CD14-positive monocyte (primary cell): ENCODE measurements around the gene CARS2. TPM values are rescaled to one million over a fixed set of nuclear protein-coding genes. Genes with fewer than 3 reads are reported as not detected.

Experiments used
- DNase-seq, 3 donors: peaks; one replicate each; pipeline ENCODE4 v3.0.0-alpha.2; 2011 to 2022
- H2AFZ ChIP-seq: 2 replicates; pipeline ENCODE4 v1.6.0; 2012; ENCODE audit warnings: mild to moderate bottlenecking, low read depth, low read length, inconsistent platforms; ENCODE audit not compliant: insufficient read depth, poor library complexity, severe bottlenecking
- H3K27ac ChIP-seq, 2 donors: 1 replicate in 1 of 2; 2 replicates in 1 of 2; pipeline ENCODE4 v1.5.1; 2012 to 2013; ENCODE audit warnings: low read length in 2 of 2, control low read depth in 1 of 2, inconsistent platforms in 1 of 2, low read depth in 1 of 2, mild to moderate bottlenecking in 1 of 2
- H3K27me3 ChIP-seq, 2 donors: one replicate each; pipeline versions ENCODE4 v1.6.0 to v1.6.1; 2011 to 2013; ENCODE audit warnings: low read length in 2 of 2; ENCODE audit not compliant: control insufficient read depth in 2 of 2, insufficient read depth in 2 of 2
- H3K36me3 ChIP-seq, 2 donors: replicated peaks in 1 of 2; 1 replicate in 1 of 2; 2 replicates in 1 of 2; pipeline versions ENCODE4 v1.5.1 to v1.6.1; 2012 to 2013; ENCODE audit warnings: low read length in 2 of 2, control low read depth in 1 of 2, inconsistent platforms in 1 of 2, mild to moderate bottlenecking in 1 of 2; ENCODE audit not compliant: insufficient read depth in 2 of 2, control insufficient read depth in 1 of 2
- H3K4me1 ChIP-seq, 2 donors: 1 replicate in 1 of 2; 2 replicates in 1 of 2; pipeline versions ENCODE4 v1.5.1 to v1.6.1; 2012 to 2013; ENCODE audit warnings: low read length in 2 of 2, control low read depth in 1 of 2, inconsistent platforms in 1 of 2, mild to moderate bottlenecking in 1 of 2, moderate library complexity in 1 of 2; ENCODE audit not compliant: insufficient read depth in 2 of 2, control insufficient read depth in 1 of 2
- H3K4me2 ChIP-seq: replicated peaks from 2 replicates; pipeline ENCODE3; 2012; ENCODE audit warnings: low read length, moderate library complexity, mild to moderate bottlenecking; ENCODE audit not compliant: poor library complexity, severe bottlenecking; ENCODE audit errors: extremely low read depth
- H3K4me3 ChIP-seq, 3 experiments: fragments of 200-600 bp in 1 of 3; sonication (generic) in 1 of 3; replicated peaks in 1 of 3; 1 replicate in 2 of 3; 2 replicates in 1 of 3; pipeline ENCODE4 v1.5.1; 2011 to 2013; ENCODE audit warnings: low read length in 3 of 3, mild to moderate bottlenecking in 3 of 3, control low read depth in 2 of 3, low read depth in 2 of 3, inconsistent platforms in 1 of 3, moderate library complexity in 1 of 3
- H3K79me2 ChIP-seq: 2 replicates; pipeline ENCODE4 v1.6.0; 2012; ENCODE audit warnings: mild to moderate bottlenecking, control low read depth, inconsistent platforms, low read length, moderate library complexity; ENCODE audit not compliant: insufficient read depth
- H3K9ac ChIP-seq: 2 replicates; pipeline ENCODE4 v1.6.0; 2017; ENCODE audit warnings: low read length, mild to moderate bottlenecking; ENCODE audit not compliant: insufficient read depth, poor library complexity, severe bottlenecking
- H3K9me3 ChIP-seq, 2 donors: replicated peaks in 1 of 2; 1 replicate in 1 of 2; 2 replicates in 1 of 2; pipeline versions ENCODE4 v1.5.1 to v1.6.1; 2012 to 2013; ENCODE audit warnings: low read length in 2 of 2, control low read depth in 1 of 2; ENCODE audit not compliant: control insufficient read depth in 1 of 2, insufficient read depth in 1 of 2
- H4K20me1 ChIP-seq: 2 replicates; pipeline ENCODE4 v1.6.0; 2012; ENCODE audit warnings: mild to moderate bottlenecking, low read length, control low read depth, moderate library complexity; ENCODE audit not compliant: insufficient read depth
- H3K27ac Mint-ChIP-seq, 7 donors: one replicate each; pipeline ENCODE4 v1.8.0; 2020; ENCODE audit warnings: mild to moderate bottlenecking in 7 of 7, mixed read lengths in 7 of 7, moderate library complexity in 6 of 7, inconsistent platforms in 2 of 7
- H3K27me3 Mint-ChIP-seq, 3 donors: one replicate each; pipeline ENCODE4 v1.8.0; 2021 to 2022; ENCODE audit warnings: low read depth in 3 of 3, mild to moderate bottlenecking in 3 of 3, mixed read lengths in 3 of 3, moderate library complexity in 3 of 3, inconsistent platforms in 1 of 3
- H3K36me3 Mint-ChIP-seq, 2 donors: one replicate each; pipeline ENCODE4 v1.8.0; 2020; ENCODE audit warnings: mixed read lengths in 2 of 2, inconsistent platforms in 1 of 2, mild to moderate bottlenecking in 1 of 2
- H3K4me1 Mint-ChIP-seq: one replicate; pipeline ENCODE4 v1.8.0; 2020; ENCODE audit warnings: mild to moderate bottlenecking, mixed read lengths
- H3K4me3 Mint-ChIP-seq, 2 donors: one replicate each; pipeline ENCODE4 v1.8.0; 2020; ENCODE audit warnings: mild to moderate bottlenecking in 2 of 2, mixed read lengths in 2 of 2, moderate library complexity in 1 of 2
- H3K9me3 Mint-ChIP-seq, 7 donors: one replicate each; pipeline ENCODE4 v1.8.0; 2020 to 2022; ENCODE audit warnings: mixed read lengths in 7 of 7, mild to moderate bottlenecking in 6 of 7, moderate library complexity in 6 of 7, inconsistent platforms in 2 of 7
- WGBS: methylation state at CpG from one replicate; pipeline ENCODE4 v1.1.5; 2013; ENCODE audit warnings: missing lambda C conversion rate; ENCODE audit not compliant: insufficient coverage; 5-methylcytosine and 5-hydroxymethylcytosine counted together
- intact Hi-C, 2 donors: fragments of 100-400 bp; cut with micrococcal nuclease; formaldehyde crosslinking; loops; one replicate each; pipeline versions ENCODE4 v1.15.0 to v1.15.1; 2023
- polyA plus RNA-seq, 3 donors: library from polyadenylated mRNA; depleted of rRNA in 1 of 3; unstranded in 2 of 3; stranded (reverse) in 1 of 3; fragments of 300-500 nt in 2 of 3; fragments of >200 nt in 1 of 3; fragmentation: Illumina TruSeq in 2 of 3; gene quantifications; 1 replicate in 2 of 3; 2 replicates in 1 of 3; pipeline ENCODE4 v1.2.3, GENCODE V29; 2012 to 2021
- TF ChIP-seq, protein P1 (sequence below): fragments of 200-600 bp; IDR thresholded peaks from one replicate; pipeline ENCODE4 v1.8.0; 2022; ENCODE audit warnings: antibody characterized with exemption, mild to moderate bottlenecking

CARS2 gene
- polyA plus RNA-seq, 3 donors: 130 to 305 (median 227) TPM

DNA sequence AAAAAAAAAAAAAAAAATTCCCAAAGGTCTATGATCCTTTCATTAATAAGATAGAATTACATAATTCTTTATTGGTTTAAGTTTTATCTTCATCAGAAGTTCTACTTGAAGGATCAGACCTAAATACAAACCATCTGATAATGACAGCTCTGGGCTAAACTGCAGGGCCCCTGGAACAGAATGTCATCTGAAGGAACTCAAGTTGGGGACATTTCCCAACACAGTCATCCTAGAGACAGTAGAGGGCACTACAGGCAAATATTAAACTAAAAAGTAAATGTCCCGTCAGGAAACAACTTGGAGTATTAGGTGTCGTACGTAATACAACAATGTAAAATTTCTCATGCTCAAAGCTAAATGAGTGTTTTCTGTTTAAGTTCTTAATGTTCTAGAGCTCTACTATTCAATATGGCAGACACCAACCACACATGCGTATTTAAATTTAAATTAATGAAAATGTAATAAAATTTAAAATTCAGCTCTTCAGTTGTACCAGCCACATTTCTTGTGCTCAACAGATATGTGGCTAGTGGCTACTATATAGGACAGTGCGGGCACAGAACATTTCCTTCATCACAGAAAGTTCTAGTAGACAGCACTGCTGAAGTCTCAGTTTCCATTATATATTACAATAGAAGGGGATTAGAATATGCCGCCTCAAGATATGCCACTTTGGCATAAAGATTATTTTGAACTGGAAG is 112.3 kb downstream of the CARS2 start:
- no peak overlapping the region for H2AFZ ChIP-seq

DNA sequence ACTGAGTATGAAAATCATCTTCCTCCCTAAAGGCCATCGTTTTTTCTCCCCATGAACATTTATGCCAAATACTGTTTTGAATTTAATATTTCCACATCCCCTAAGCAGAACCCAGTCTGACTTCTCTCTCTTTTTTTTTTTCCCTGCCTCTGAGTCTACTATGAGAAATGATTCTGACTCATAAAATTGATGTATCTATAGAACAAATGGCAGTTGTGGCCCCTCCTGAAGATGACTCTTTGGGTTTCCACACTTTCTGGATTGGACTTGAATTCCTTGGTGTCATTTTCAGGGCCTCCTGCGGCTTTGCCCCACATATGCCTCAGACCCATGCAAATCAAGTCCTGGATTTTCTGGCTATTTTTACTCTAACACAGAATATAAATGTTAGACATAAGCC is 113.3 kb downstream of the CARS2 start:
- H3K4me1 ChIP-seq: no peaks in the 10 kb centered on the region
- intact Hi-C loops: loop anchor here in 1 of 2 donors (5.0 to 10.0 kb wide), 2 partner anchors 225 to 632 kb away; no protein-coding TSS in a partner anchor
- no peak for DNase-seq
- no peak overlapping the region for H3K9ac ChIP-seq
- Mint-ChIP-seq H3K9me3 (no peaks in the 10 kb centered on the region), H3K4me3 (no peak overlapping the region), H3K4me1 (no peaks in the 10 kb centered on the region), H3K27ac (peak overlapping the region in 1 of 7 donors; percentile 13), H3K27me3 (peaks cover 0 to 3% (median 2%) of the 10 kb centered on the region in 3 donors), H3K36me3 (no peaks in the 10 kb centered on the region)
- no peaks in the 10 kb centered on the region for H3K36me3 ChIP-seq
- H3K4me3 ChIP-seq: no peak overlapping the region
- TF ChIP-seq, protein P1, sequence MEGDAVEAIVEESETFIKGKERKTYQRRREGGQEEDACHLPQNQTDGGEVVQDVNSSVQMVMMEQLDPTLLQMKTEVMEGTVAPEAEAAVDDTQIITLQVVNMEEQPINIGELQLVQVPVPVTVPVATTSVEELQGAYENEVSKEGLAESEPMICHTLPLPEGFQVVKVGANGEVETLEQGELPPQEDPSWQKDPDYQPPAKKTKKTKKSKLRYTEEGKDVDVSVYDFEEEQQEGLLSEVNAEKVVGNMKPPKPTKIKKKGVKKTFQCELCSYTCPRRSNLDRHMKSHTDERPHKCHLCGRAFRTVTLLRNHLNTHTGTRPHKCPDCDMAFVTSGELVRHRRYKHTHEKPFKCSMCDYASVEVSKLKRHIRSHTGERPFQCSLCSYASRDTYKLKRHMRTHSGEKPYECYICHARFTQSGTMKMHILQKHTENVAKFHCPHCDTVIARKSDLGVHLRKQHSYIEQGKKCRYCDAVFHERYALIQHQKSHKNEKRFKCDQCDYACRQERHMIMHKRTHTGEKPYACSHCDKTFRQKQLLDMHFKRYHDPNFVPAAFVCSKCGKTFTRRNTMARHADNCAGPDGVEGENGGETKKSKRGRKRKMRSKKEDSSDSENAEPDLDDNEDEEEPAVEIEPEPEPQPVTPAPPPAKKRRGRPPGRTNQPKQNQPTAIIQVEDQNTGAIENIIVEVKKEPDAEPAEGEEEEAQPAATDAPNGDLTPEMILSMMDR: no peak
- H2AFZ ChIP-seq: no peak overlapping the region
- no peaks in the 10 kb centered on the region for H3K27me3 ChIP-seq
- no peak overlapping the region for H3K4me2 ChIP-seq
- WGBS: no CpG with 5 or more reads among the region's 2 CpGs
- H4K20me1 ChIP-seq: no peaks in the 10 kb centered on the region
- H3K9me3 ChIP-seq: no peaks in the 10 kb centered on the region
- H3K79me2 ChIP-seq: no peaks in the 10 kb centered on the region
- no peak overlapping the region for H3K27ac ChIP-seq

More for the DNA sequence above, 112.3 kb downstream of the CARS2 start:
- no peak overlapping the region for H3K4me3 Mint-ChIP-seq
- no peak overlapping the region for H3K9ac ChIP-seq
- no peaks in the 10 kb centered on the region for H3K36me3 ChIP-seq
- no CpG with 5 or more reads among the region's 6 CpGs for WGBS
- no peak overlapping the region for H3K4me3 ChIP-seq
- peak; percentile 48 to 64 (median 63) for DNase-seq
- TF ChIP-seq, protein P1: peak; percentile 76
- intact Hi-C loops: loop anchor here in 1 of 2 donors (5.0 to 10.0 kb wide), 2 partner anchors 224 to 631 kb away; no protein-coding TSS in a partner anchor
- no peak overlapping the region for H3K27ac ChIP-seq
- H3K36me3 Mint-ChIP-seq: no peaks in the 10 kb centered on the region
- no peak overlapping the region for H3K4me2 ChIP-seq
- no peaks in the 10 kb centered on the region for H4K20me1 ChIP-seq
- no peaks in the 10 kb centered on the region for H3K79me2 ChIP-seq
- no peaks in the 10 kb centered on the region for H3K27me3 ChIP-seq
- peak overlapping the region in 1 of 7 donors; percentile 66 for H3K27ac Mint-ChIP-seq
- H3K9me3 ChIP-seq: no peaks in the 10 kb centered on the region
- no peaks in the 10 kb centered on the region for H3K9me3 Mint-ChIP-seq
- H3K4me1 Mint-ChIP-seq: no peaks in the 10 kb centered on the region
- H3K27me3 Mint-ChIP-seq: peaks cover 0 to 3% (median 2%) of the 10 kb centered on the region in 3 donors
- H3K4me1 ChIP-seq: no peaks in the 10 kb centered on the region

Other genes starting within 250 kb of the CARS2 start
- 10 to 100 TPM; 37.8 to 77.5 (median 43.1) TPM for gene RAB20, start 144.4 kb downstream of the CARS2 start, polyA plus RNA-seq
- gene NAXD, start 90.6 kb downstream of the CARS2 start, polyA plus RNA-seq: 10 to 100 TPM in 1 of 3 donors, 1 to 10 TPM in 2; 7.4 to 22.8 (median 8.5) TPM
- 100 to 1,000 TPM in 1 of 3 donors, 10 to 100 TPM in 1, 1 to 10 TPM in 1; 8.4 to 128 (median 11.8) TPM for gene ING1, start 7.6 kb upstream of the CARS2 start, polyA plus RNA-seq
- gene ANKRD10, start 209.0 kb upstream of the CARS2 start, polyA plus RNA-seq: 10 to 100 TPM; 30.5 to 79.9 (median 37.2) TPM